GM13977 (cell line): ENCODE measurements around the gene XRCC5.
A peak's percentile ranks its signal among the peaks of the same experiment; 100 is the strongest.

Source experiments
- DNase-seq: peaks from one replicate; pipeline ENCODE4 v3.0.0; 2012; ENCODE audit warnings: low spot score
- CTCF ChIP-seq: IDR thresholded peaks from 2 replicates; pipeline ENCODE4 v1.5.1; 2012; ENCODE audit warnings: mild to moderate bottlenecking, control low read depth; ENCODE audit not compliant: insufficient read depth; ENCODE audit errors: extremely low read depth, missing control alignments
- in situ Hi-C: fragments of 300-500 bp; cut with MboI; formaldehyde crosslinking; loops from one replicate; pipeline ENCODE4 v1.12.0; 2022; ENCODE audit warnings: low sequenced_read_pairs, low pct_unique_long_range_greater_than_20kb, mixed read lengths, inconsistent platforms; ENCODE audit not compliant: unreplicated experiment

XRCC5 gene

GRCh38 chr2:216222650-216223352, 113.7 kb downstream of the XRCC5 start:
- in situ Hi-C loops = no loop called here
- DNase-seq = peak; percentile 55
- TF ChIP-seq CTCF = peak; percentile 72

GRCh38 chr2:216224388-216224787, 115.2 kb downstream of the XRCC5 start:
- DNase-seq = no peak
- TF ChIP-seq CTCF = no peak
- in situ Hi-C loops = no loop called here

GRCh38 chr2:216229277-216229914, 120.2 kb downstream of the XRCC5 start:
- TF ChIP-seq CTCF = no peak
- in situ Hi-C loops = no loop called here
- no peak for DNase-seq

GRCh38 chr2:216231867-216232266, 122.7 kb downstream of the XRCC5 start:
- in situ Hi-C loops = no loop called here
- TF ChIP-seq CTCF = no peak
- no peak for DNase-seq

- no peak for TF ChIP-seq CTCF
- no peak for DNase-seq
- in situ Hi-C loops = no loop called here
These were observed 123.6 kb downstream of the XRCC5 start for GRCh38 chr2:216232721-216233120.

- no peak for DNase-seq
- in situ Hi-C loops = no loop called here
- no peak for TF ChIP-seq CTCF
These were observed 124.3 kb downstream of the XRCC5 start for GRCh38 chr2:216233281-216233995.
